ENCODE measurements around the gene NRP1.
"Not testable (repeated sequence)": the region's sequence is repeated elsewhere in the genome, so short reads cannot be mapped to it uniquely, and the experiment has no call there.

NRP1 gene

GRCh38 chr10:33334153-33334804 is at the start of gene NRP1:
TSS of gene NRP1 (minus strand) at chr10:33334667. CDS start at chr10:33334382, 285 bp downstream.
- no peak for DNase-seq

DNA sequence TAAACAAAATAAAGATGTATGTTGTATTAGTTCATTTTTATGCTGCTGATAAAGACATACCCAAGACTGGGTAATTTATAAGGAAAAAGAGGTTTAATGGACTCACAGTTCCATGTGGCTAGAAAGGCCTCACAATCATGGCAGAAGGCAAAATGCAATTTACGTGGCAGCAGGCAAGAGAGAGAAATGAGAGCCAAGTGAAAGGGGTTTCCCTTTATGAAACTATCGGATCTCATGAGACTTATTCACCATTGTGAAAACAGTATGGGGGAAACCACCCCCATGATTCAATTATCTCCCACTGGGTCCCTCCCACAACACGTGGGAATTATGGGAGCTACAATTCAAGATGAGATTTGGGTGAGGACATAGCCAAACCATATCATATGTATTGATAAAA is 49.7 kb upstream of the NRP1 start:
- DNase-seq = not testable (repeated sequence)

DNA sequence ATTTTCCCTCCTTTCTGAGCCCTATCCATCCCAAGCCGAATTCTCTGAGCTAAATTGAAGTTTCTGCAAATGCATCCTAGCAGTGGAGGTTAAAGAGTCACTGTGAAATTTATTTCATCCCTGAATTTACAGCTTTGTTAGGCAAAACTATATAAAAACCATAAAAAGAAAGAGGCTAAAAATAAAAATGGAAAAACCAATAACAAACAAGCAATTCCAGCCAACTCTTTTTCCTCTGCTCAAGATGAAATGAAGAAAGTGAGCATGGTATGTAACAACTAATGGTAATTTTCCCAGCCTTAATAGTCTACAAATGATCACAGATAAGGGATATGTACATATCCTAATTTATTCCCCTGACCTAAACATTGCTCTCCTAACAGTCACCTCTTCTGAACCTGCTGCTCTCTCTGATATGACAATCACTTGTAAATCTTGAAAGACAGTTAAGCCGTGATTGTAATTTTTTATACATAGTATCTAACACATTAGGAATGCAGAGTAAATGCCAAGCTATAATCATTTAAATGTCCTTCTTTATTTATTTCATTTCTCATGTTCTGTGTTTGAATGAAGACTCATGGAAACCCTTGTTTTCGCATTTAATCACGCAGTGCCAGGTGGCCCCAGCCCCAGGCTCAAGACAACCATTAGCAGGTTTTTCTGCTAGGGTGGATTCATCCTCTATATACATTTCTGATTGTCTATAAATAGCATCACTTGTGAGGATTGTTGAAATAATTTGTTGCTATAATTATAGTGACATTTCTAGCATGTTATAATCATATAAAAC is 48.6 kb upstream of the NRP1 start:
- no peak for DNase-seq

GRCh38 chr10:33382216-33382600 is 47.7 kb upstream of the NRP1 start:
- no peak for DNase-seq

GRCh38 chr10:33381451-33382215 is 47.2 kb upstream of the NRP1 start:
- no peak for DNase-seq

DNA sequence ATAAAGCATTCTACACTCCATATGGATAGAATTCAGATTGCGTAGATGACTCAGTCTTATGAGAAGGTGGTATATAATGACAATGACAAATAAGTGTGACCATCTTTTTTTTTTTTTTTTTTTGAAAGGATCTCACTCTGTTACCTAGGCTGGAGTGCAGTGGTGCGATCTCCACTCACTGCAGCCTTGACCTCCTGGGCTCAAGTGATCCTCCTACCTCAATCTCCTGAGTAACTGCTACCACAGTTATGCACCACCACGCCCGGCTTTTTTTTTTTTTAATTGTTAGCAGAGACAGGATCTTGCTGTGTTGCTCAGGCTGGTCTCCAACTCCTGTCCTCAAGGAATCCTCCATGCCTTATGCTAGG is 43.2 kb upstream of the NRP1 start:
- DNase-seq = no peak

DNA sequence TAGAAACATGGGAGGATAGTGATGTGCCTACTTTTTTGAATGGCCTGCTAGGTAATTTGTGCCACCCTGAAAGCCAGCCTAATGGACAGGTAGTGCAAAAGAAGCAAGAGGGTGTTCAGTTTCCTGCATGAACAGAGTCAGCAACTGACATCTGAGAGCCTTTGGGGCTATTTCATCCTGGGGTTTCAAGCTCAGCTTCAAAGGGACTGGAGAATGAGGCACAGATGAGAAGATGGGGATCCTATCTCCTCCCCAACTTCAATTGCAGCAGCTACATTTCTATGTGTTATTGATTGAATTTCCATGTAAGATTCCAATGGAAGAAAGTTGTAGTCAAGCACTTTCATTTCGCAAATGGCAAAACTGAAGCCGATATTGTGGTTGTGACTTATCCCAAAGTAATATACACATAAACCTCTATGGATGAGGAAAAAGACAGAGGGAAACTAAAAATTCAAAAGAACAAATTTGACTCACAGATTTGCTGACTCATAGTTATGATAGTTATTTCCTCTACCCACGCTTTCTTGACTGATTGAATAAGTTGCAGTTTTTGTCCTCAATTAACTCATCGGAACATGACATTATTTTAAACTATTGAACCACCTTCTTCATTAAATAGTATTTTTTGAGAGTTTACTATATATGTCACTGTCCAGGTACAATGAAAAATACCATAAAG is 42.6 kb upstream of the NRP1 start:
- no peak for DNase-seq

DNA sequence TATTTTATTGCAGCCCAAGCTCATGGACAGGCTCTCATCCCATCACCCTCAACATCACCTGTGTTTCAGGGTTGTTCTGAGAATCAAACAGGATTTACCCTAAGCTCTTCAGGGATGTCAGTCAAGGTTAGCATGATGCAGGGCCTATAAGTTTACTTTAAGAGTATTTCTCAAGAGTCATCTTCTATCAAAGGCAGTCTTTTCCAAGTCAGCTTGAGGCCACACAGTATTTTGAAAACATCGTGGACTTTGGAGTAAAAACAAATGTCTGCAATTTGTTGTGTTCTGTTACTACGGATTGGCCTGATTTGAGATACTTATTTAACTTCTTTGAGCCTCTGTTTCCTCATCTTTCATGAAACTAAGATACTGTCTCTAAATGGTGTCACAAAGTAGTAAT is 42.0 kb upstream of the NRP1 start:
- no peak for DNase-seq

DNA sequence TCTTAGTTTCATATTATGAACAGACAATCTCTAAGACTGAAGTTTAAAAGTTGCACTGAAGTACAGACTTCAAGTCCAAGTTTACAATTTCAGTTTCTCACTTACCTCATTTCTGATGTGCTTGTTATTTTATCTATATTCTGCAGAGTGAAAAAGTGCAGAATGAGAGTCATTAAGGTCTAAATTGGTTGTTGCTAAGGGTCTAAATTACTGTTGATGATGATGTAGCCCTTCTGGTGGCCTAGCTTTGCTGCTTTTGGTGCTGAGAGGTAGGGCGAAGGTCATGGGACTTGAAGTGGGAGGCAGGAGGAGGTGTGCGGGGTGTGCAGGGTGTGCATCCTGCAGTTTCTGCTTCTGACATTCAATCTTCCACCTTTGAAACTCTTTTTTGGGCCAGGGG is 38.8 kb upstream of the NRP1 start:
- DNase-seq = no peak

DNA sequence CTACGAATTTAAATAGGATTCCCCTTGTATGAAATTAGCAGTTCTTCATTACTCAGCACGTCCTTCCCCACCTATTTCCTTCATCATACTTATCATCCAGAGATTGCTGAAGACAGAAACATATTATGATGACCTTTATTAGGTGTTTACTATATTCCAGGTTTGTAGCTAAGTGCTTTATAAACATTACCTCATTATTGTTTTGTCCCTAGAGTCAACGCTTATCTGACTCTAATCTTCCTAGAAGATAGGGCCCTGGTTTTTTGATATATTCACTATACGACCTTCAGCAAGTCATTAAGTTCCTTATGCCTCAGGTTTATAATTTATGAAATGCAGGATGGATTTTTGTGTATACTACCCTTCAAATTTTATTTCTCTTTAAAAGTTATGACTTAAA is 36.8 kb upstream of the NRP1 start:
- DNase-seq = no peak

GRCh38 chr10:33370434-33370930 is 36.0 kb upstream of the NRP1 start:
- no peak for DNase-seq

DNA sequence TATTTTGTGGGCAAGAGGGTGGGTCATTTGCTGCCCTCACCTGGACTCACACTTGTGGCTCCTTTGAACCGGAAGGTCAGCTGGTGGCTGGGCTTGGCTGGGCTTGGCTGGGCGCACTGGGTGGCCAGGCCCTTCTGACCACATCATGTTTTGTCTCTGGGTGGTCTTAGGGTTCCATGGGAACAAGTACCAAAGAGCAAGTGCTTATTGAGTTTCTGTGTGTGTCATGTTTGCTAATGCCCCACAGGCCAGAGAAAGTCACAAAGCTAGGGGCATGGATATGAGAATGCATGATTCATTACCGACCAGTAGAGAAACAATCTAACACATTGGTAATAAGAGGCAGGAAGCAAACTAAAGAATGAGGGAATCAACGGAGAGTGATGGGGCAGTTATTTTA is 33.6 kb upstream of the NRP1 start:
- DNase-seq = no peak

- no peak for DNase-seq
Observed at GRCh38 chr10:33365871-33366411, 31.5 kb upstream of the NRP1 start.

DNA sequence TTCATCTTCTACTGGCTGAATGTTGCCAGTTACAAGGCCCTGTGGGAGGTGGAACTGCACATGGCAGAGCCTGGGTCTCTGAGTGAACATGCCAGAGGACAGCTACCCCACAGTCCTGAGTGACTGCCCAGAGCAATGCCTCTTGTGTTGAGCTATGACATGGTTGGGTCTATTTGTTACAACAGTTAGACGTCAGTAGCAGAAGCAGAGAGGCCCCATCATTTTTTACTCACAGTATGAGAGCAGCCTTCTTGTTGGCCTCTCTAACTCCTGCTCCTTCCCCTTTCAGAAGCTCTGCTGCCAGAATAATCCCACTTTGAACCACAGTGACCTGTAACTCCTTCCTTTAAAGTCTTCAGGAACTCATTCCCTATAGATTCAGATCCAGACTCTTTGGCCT is 30.8 kb upstream of the NRP1 start:
- DNase-seq = no peak

DNA sequence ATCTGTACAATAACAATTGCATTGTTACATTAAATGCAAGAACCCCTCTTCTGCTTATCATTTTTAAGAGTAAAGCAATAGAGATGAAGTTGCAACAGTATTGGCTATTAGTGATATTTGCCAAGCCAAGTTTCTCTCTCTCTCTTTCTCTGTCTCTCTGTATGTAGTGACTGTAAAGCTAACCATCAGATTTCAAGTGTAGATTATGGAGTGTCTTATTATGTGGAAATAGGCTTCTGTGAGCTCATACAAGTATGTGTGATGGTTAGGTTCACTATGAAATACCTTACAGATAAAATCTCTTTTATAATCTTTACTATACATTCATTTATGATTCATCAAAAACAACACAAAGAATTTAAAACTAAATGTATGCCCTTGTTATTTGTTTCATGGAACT is 28.6 kb upstream of the NRP1 start:
- DNase-seq = no peak

GRCh38 chr10:33358016-33358415 is 23.5 kb upstream of the NRP1 start:
- DNase-seq = no peak

DNA sequence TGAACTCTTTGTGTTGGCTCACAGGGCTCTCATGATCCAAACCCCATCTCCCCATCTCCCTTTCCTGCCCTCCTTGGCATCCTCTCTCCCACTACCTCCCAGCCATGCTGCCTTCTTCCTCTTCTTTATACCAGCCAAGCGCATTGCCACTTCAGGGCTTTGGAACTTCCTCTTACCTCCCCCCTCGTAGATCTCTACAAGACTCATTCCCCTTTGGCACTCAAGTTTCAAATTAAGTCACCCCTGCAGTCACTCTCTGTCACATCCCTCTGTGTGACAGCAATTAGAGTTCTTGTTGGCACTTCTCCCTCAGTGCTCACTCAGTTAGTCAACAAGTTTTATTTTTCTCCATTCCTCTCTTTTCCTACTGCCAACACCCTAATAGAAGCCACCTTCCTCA is 20.8 kb upstream of the NRP1 start:
- DNase-seq = no peak

- DNase-seq = no peak
Observed at GRCh38 chr10:33353853-33354252, 19.4 kb upstream of the NRP1 start.

DNA sequence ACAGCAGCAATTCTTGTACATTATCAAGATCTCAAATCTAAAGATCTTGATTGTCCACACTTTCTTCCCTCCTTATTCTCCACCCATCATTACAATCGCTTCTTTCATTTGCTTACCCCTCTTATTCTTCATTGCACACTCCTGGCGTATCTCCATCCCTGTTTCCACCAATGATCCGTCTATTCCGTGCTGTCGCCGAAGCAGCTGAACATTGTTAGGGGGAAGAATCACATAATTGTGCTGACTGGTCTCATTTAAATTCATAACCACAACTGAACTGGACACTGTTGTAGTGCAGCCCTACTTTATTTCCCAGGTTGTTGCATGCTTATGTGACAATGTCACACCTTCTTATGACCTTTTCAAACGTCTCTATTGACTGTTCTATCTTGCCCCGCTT is 18.9 kb upstream of the NRP1 start:
- no peak for DNase-seq

- DNase-seq = no peak
Observed at GRCh38 chr10:33352615-33353014, 18.1 kb upstream of the NRP1 start.

DNA sequence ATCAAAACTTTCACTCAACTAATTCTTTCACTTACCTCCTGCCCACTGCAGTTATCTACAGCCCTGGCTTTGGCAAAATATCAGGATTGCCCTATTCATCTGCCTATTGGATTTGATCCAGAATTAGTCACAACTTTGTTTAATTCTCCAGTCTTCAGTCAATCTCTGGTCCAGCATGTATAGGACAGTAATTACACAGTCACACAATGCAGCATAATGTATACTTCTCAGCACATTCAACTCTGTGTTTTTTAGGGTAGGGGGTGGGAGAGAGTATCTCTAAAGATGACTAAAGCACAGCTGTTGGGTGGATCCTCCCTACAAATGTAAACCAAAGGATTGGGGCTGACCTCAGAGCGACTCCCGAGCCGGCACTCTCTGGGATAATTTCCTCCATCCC is 17.7 kb upstream of the NRP1 start:
- peak; percentile 13 for DNase-seq

GRCh38 chr10:33350041-33350440 is 15.6 kb upstream of the NRP1 start:
- no peak for DNase-seq

GRCh38 chr10:33349268-33349667 is 14.8 kb upstream of the NRP1 start:
- DNase-seq = no peak
